GM23338 (cell line): ENCODE results near the gene YIPF5. TPM values are rescaled to one million over a fixed set of nuclear protein-coding genes. Genes with fewer than 3 reads are reported as not detected.

ENCODE experiments used
- ATAC-seq: fragments of 200-7000 bp; cut with Tn5 transposase; 3 replicates; pipeline ENCODE4 v1.9.1; 2020
- DNase-seq: peaks from one replicate; pipeline ENCODE4 v3.0.0-alpha.2; 2015; ENCODE audit warnings: low spot score
- H2AFZ ChIP-seq: fragments of 200-600 bp; sonication (generic); 2 replicates; pipeline ENCODE4 v1.8.0; 2016; ENCODE audit warnings: antibody characterized with exemption, mild to moderate bottlenecking, moderate library complexity
- H3F3A ChIP-seq: fragments of 200-600 bp; sonication (generic); replicated peaks from 2 replicates; pipeline ENCODE4 v1.8.0; 2017; ENCODE audit warnings: antibody characterized with exemption, mixed run types, low read depth
- H3K27ac ChIP-seq: fragments of 200-600 bp; sonication (generic); 2 replicates; pipeline ENCODE4 v1.6.1; 2016; ENCODE audit warnings: low read depth
- H3K27me3 ChIP-seq: fragments of 200-600 bp; sonication (generic); 2 replicates; pipeline ENCODE4 v1.8.0; 2016; ENCODE audit warnings: mild to moderate bottlenecking, mixed run types, moderate library complexity; ENCODE audit not compliant: insufficient read depth
- H3K36me3 ChIP-seq: fragments of 200-600 bp; sonication (generic); 2 replicates; pipeline ENCODE4 v1.8.0; 2016; ENCODE audit warnings: mild to moderate bottlenecking; ENCODE audit not compliant: insufficient read depth
- H3K4me1 ChIP-seq: fragments of 200-600 bp; sonication (generic); 2 replicates; pipeline ENCODE4 v1.8.0; 2016; ENCODE audit warnings: mild to moderate bottlenecking, moderate library complexity; ENCODE audit not compliant: insufficient read depth
- H3K4me2 ChIP-seq: fragments of 200-600 bp; sonication (generic); 2 replicates; pipeline ENCODE4 v1.7.1; 2017; ENCODE audit warnings: mixed run types
- H3K4me3 ChIP-seq: fragments of 200-600 bp; sonication (generic); 2 replicates; pipeline ENCODE4 v1.6.1; 2016; ENCODE audit warnings: mixed run types
- H3K79me2 ChIP-seq: fragments of 200-600 bp; sonication (generic); replicated peaks from 2 replicates; pipeline ENCODE4 v1.8.0; 2017; ENCODE audit warnings: mild to moderate bottlenecking; ENCODE audit not compliant: insufficient read depth
- H3K9me2 ChIP-seq: fragments of 200-600 bp; sonication (generic); 2 replicates; pipeline ENCODE4 v1.8.0; 2017; ENCODE audit not compliant: insufficient read depth
- H4K20me1 ChIP-seq: fragments of 200-600 bp; sonication (generic); replicated peaks from 2 replicates; pipeline ENCODE4 v1.8.0; 2017; ENCODE audit warnings: mild to moderate bottlenecking; ENCODE audit not compliant: insufficient read depth
- H3K27ac Mint-ChIP-seq: 2 replicates; pipeline ENCODE4 v1.8.0; 2020; ENCODE audit warnings: inconsistent platforms, mild to moderate bottlenecking, moderate library complexity, mixed read lengths
- H3K27me3 Mint-ChIP-seq: 3 replicates; pipeline ENCODE4 v1.8.0; 2022; ENCODE audit warnings: low read depth, mild to moderate bottlenecking, moderate library complexity, mixed read lengths, inconsistent platforms; ENCODE audit not compliant: insufficient read depth, poor library complexity
- H3K36me3 Mint-ChIP-seq: 3 replicates; pipeline ENCODE4 v1.8.0; 2021; ENCODE audit warnings: low read depth, mild to moderate bottlenecking, inconsistent platforms, moderate library complexity, mixed read lengths
- H3K4me1 Mint-ChIP-seq: 3 replicates; pipeline ENCODE4 v1.8.0; 2020; ENCODE audit warnings: mild to moderate bottlenecking, inconsistent platforms, mixed read lengths
- H3K4me3 Mint-ChIP-seq: 3 replicates; pipeline ENCODE4 v1.8.0; 2021; ENCODE audit warnings: moderate library complexity, mild to moderate bottlenecking, inconsistent platforms, mixed read lengths
- H3K9me3 Mint-ChIP-seq: 3 replicates; pipeline ENCODE4 v1.8.0; 2020; ENCODE audit warnings: moderate library complexity, mild to moderate bottlenecking, inconsistent platforms, mixed read lengths
- CTCF ChIP-seq, 2 experiments: fragments of 200-600 bp in 1 of 2; sonication (generic) in 1 of 2; conservative IDR thresholded peaks; 2 replicates each; pipeline versions ENCODE4 v1.5.1 to v1.6.1; 2016 to 2017; ENCODE audit warnings: antibody characterized with exemption in 2 of 2, low read depth in 2 of 2, mild to moderate bottlenecking in 2 of 2, moderate library complexity in 1 of 2
- NANOG ChIP-seq: IDR thresholded peaks from 2 replicates; pipeline ENCODE4 v1.6.1; 2016; ENCODE audit warnings: antibody characterized with exemption, borderline replicate concordance
- ZNF114 ChIP-seq: fragments of 250-450 bp; sonication (Bioruptor Pico); IDR thresholded peaks from 2 replicates; pipeline ENCODE4 v1.5.0; 2020; ENCODE audit warnings: mild to moderate bottlenecking, moderate library complexity
- ZNF331 ChIP-seq: fragments of 250-450 bp; sonication (Bioruptor Pico); IDR thresholded peaks from 2 replicates; pipeline ENCODE4 v1.5.0; 2020; ENCODE audit warnings: low read depth, mild to moderate bottlenecking, moderate library complexity
- ZNF462 ChIP-seq: fragments of 250-450 bp; sonication (Bioruptor Pico); IDR thresholded peaks from 2 replicates; pipeline ENCODE4 v1.5.0; 2020; ENCODE audit warnings: mild to moderate bottlenecking, moderate library complexity
- polyA plus RNA-seq: library from polyadenylated mRNA; unstranded; fragments of >200 nt; fragmentation: Nextera tagmentation; extraction: Ambion mirVana; gene quantifications from 2 replicates; pipeline ENCODE4 v1.2.1, GENCODE V29; 2016
- total RNA-seq: library from RNA; depleted of rRNA; stranded (reverse); fragments of >200 nt; shearing (Covaris generic); gene quantifications from 2 replicates; pipeline ENCODE4 v1.2.3, GENCODE V29; 2014

YIPF5 gene
- total and polyA plus RNA-seq, 2 experiments from 2014 or later, result 28.1 to 46.5 TPM

GRCh38 chr5:144207875-144208444 is 37.5 kb upstream of the YIPF5 start:
- H3K27ac Mint-ChIP-seq, result no peak overlapping the region
- Histone ChIP-seq H2AFZ (no peak overlapping the region), H3K9me2 (no peaks in the 10 kb centered on the region), H3K36me3 (no peaks in the 10 kb centered on the region), H3K27ac (no peak overlapping the region), H3K79me2 (no peaks in the 10 kb centered on the region), H3K27me3 (peaks cover 19% of the 10 kb centered on the region), H3K4me2 (no peak overlapping the region), H3F3A (no peaks in the 10 kb centered on the region), H3K4me3 (no peak overlapping the region), H4K20me1 (no peaks in the 10 kb centered on the region; the same call in 1 of the 2 replicates), H3K4me1 (peaks cover 6% of the 10 kb centered on the region)
- H3K4me1 Mint-ChIP-seq, result peaks cover 16% of the 10 kb centered on the region
- no peaks in the 10 kb centered on the region for H3K9me3 Mint-ChIP-seq
- peaks cover 6% of the 10 kb centered on the region for H3K27me3 Mint-ChIP-seq
- H3K4me3 Mint-ChIP-seq, result no peak overlapping the region
- no peak for ATAC-seq
- no peaks in the 10 kb centered on the region for H3K36me3 Mint-ChIP-seq
- no peak for DNase-seq
- TF ChIP-seq ZNF331 (CRISPR knock-in tag), result no peak
- TF ChIP-seq NANOG, result no peak
- TF ChIP-seq ZNF114 (CRISPR knock-in tag), result no peak
- no peak for TF ChIP-seq ZNF462
- peak in 1 of 2 experiments; percentile 50; a peak in 2 of 4 replicates for TF ChIP-seq CTCF (conservative IDR thresholded peaks at IDR 0.05; ENCODE audit: low read depth in 2 of 2)
